HK-2 (cell line): ENCODE measurements around the gene TP73.

ENCODE experiments used
- DNase-seq: peaks from one replicate; pipeline ENCODE4 v3.0.0-alpha.2; 2018; ENCODE audit not compliant: unreplicated experiment

The TP73 gene

DNA sequence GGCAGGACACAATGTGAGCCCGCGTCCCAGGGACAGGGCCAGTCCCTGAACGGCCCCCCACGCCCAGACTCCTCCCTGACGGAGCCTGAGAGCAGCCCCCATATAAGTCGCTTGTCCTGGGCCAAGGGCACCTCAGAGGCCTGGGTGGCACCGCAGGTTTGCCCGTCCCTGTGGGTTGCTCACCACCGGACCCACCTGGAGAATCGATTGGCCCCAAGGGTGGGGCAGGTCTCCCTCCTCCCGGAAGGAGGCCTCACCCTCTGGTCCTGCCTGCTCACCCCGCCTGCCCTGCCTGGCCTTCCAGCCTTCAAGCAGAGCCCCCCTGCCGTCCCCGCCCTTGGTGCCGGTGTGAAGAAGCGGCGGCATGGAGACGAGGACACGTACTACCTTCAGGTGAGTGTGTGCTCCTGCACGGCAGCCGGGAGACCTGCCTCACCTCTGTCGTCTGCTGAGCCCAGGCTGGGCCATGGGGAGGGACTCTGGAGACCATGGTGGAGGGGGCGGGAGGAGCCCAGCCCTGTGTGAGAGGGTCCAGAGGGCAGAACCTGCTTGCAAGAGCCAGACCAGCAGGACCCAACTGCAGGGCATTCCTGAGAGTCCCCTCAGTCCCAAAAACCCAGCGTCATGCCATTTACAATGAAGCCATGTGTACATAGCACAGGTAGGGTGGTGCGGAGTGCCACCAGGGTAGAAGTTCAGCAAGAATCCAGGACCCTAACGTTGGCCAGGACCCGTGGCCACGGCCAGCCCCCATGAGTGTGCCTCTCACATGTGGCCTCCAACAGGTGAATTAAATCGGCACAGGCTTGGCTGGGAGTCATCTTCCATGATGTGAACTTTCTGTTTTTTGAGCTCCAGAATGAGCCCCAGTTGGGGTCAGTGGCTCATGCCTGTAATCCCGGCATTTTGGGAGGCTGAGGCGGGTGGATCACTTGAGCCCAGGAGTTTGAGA, 75.8 kb downstream of the TP73 start:
- DNase-seq = no peak

- no peak for DNase-seq
Measured at GRCh38 chr1:3729594-3730542, 77.6 kb downstream of the TP73 start.

DNA sequence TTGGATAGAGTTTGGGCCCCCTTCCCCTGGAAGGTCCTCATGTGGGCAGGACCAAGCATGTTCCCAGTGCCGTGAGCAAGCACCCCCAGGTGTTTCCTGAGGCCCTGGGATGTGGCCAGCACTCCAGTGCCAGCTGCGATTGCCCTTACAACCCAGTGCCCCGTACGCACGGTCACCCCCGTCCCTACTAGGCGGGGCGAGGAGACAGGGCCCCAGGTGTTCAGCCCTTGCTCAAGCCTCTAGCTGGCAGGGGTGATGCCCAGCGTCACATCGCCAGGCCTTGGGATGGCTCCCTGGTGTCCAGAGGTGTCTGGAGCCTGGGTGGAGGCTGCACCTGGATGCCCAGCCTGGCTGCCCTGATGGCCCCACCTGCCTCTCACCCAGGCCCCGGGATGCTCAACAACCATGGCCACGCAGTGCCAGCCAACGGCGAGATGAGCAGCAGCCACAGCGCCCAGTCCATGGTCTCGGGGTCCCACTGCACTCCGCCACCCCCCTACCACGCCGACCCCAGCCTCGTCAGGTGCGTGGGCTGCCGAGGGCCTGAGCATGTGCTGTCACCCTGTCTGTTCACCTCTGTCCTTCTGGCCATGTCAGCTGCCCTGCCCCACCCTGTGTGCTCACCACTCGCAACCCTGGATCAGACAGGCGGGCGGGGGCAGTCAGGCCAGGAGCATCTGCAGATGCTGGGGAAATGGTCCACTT, 78.4 kb downstream of the TP73 start:
- DNase-seq = no peak

GRCh38 chr1:3731583-3732433, 79.5 kb downstream of the TP73 start:
- no peak for DNase-seq

DNA sequence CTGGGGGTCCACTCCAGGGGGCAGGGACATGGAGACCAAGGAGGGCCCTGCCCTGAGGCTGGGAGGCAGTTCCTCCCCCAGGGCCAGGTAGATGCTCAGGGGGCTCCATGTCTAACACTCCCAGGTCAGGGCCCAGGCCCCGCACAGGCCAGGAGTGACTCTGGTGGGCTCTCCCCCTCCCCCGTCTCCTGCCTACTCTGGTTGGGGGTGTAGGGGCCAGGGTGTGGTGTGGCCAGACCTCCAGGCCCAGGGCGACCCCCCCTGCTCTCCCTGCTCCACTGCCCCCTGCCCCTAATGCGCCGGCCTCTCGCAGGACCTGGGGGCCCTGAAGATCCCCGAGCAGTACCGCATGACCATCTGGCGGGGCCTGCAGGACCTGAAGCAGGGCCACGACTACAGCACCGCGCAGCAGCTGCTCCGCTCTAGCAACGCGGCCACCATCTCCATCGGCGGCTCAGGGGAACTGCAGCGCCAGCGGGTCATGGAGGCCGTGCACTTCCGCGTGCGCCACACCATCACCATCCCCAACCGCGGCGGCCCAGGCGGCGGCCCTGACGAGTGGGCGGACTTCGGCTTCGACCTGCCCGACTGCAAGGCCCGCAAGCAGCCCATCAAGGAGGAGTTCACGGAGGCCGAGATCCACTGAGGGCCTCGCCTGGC, 80.2 kb downstream of the TP73 start:
- DNase-seq = no peak

DNA sequence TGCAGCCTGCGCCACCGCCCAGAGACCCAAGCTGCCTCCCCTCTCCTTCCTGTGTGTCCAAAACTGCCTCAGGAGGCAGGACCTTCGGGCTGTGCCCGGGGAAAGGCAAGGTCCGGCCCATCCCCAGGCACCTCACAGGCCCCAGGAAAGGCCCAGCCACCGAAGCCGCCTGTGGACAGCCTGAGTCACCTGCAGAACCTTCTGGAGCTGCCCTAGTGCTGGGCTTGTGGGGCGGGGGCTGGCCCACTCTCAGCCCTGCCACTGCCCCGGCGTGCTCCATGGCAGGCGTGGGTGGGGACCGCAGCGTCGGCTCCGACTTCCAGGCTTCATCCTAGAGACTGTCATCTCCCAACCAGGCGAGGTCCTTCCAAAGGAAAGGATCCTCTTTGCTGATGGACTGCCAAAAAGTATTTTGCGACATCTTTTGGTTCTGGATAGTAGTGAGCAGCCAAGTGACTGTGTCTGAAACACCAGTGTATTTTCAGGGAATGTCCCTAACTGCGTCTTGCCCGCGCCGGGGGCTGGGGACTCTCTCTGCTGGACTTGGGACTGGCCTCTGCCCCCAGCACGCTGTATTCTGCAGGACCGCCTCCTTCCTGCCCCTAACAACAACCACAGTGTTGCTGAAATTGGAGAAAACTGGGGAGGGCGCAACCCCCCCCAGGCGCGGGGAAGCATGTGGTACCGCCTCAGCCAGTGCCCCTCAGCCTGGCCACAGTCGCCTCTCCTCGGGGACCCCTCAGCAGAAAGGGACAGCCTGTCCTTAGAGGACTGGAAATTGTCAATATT, 81.0 kb downstream of the TP73 start:
- no peak for DNase-seq

- DNase-seq = no peak
Measured at GRCh38 chr1:3733883-3734589, 81.7 kb downstream of the TP73 start.

- DNase-seq = no peak
Measured at GRCh38 chr1:3734602-3735001, 82.3 kb downstream of the TP73 start.

GRCh38 chr1:3735027-3735681, 82.8 kb downstream of the TP73 start:
- DNase-seq = no peak

DNA sequence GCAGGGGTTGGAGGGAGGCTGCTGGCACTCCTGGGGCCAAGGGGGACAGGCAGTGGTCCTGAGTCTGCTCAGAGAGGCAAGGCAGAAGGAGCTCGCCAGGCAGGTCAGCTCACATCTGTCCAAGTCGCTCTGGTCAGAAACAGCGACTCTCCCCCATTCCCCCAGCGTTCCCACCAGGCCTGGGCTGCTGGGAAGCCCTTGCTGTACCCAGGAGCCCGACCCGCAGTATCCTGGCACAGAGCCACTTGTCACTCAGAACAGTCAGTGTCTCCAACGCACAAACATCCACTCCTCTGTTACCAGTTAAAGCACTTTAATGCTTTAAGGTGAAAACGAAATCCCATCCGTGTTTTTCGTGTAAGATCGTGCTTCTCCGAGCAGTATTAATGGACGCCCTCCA, 83.4 kb downstream of the TP73 start:
- DNase-seq = no peak

DNA sequence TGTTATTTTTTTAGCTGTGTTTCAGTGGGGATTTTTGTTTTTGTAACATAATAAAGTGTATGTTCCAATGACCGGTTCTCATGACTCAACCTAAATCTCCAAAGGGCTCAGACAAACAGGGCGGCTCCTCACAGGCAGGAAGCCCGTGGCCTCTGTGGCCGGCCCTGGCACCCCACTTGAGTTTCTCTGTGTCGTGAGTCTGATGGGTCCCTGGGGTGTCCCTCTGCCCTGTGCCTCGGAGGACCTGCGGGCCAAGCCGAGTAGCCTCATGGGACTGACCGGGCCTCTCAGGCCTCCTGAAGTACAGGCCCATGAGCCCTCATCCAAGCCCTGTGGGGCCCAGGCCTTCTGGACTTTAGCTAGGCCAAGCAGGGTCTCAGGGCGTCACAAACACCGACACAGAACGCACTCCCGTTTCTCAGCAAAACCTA, 83.8 kb downstream of the TP73 start:
- DNase-seq = no peak

- DNase-seq = no peak
Measured at GRCh38 chr1:3736708-3737107, 84.4 kb downstream of the TP73 start.

DNA sequence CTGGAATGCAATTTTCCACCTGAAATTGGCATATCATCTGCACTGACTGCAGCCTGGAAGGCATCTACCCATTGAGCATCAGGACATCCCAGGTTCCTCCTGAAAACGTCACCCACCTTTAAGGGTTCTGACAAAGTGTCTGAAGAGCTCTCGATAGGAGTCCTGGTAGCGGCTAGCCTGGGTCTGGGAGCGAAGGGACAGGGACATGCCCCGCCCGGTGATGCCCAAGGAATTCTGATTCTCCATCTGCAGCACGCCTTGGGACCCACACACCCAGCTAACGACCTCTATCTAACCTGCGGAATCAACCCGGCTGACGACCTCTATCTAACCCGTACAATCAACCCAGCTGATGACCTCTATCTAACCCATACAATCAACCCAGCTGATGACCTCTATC, 86.6 kb downstream of the TP73 start:
- DNase-seq = no peak

GRCh38 chr1:3740042-3740441, 87.7 kb downstream of the TP73 start:
- no peak for DNase-seq

DNA sequence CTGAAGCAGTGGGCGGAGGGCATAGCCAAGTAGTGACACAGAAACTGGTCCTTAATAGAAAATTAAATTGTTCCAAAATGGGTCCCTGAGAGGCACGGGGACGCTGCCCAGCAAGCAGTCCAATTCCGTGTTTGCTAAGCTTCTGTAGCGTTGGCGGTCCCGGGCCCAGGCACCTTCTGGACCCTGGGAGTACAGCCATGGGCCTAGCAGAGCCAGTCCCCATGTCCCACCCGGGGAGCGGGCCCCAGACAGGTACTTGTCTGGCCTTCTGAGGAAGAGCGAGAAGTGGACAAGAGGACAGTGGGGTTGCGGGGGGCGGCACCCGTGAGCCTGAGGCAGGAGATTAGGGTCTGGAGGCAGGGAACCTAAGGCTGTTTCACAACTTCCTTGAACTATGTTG, 88.4 kb downstream of the TP73 start:
- no peak for DNase-seq

DNA sequence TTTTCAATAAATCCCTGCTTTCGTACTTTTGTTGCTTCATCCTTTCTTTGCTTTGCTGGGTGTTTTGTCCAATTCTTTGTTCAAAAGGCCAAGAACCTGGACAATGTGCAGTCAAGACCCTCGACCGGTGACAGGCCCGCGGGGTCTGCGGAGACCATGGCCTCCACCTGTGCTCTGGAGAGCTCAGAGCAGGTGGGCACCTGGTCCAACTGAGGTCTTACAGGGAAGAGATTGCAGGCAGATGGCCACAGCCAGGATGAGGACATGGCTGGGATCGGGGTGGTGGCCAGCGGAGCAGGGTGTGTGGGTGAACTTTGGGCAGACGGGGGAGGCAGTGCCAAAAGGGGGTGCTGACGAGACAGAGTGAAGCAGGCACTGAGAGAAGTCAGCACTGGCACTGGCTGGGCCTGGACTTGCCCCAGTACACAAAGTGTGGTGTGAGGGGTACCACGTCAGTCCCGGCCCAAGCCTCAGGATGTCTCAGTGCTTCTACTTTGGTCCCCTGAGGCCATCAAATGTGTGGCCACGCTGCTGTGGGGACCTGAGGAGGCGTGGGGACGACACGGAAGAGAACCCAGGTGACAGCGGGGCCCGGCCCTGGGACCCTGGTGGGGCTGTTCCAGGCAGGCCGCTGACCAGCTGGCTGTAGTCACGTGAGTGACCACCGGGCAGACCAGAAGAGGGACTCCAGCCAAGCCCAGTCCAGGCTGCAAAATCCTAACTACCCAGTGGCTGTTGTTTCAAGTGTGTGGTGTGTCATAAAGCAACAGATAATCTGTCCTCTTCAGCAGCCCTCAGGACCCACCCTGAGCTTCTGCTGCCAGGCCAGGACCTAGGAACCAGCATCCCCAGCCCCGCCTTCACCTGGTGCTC, 89.5 kb downstream of the TP73 start:
- no peak for DNase-seq
